Measurements from ENCODE around the gene SNX11. TPM values are rescaled to one million over a fixed set of nuclear protein-coding genes. Genes with fewer than 3 reads are reported as not detected.

The SNX11 gene
- total and polyA plus RNA-seq, 9 of the 15 experiments (the other 6 are each of a cell fraction or from before 2014, with no cell fraction given), result 12.4 to 24.0 (median 16.8) TPM

- TF ChIP-seq E2F4 (CRISPR knock-in tag; IDR thresholded peaks at IDR 0.05; ENCODE audit: low read depth), result no peak
- peak; percentile 74; the same call in 1 of the 2 replicates for TF ChIP-seq HDAC2 (IDR thresholded peaks at IDR 0.05)
- TF ChIP-seq ATF4 (CRISPR knock-in tag; IDR thresholded peaks at IDR 0.05), result peak; percentile 90
- no peak for TF ChIP-seq HDAC6 (IDR thresholded peaks at IDR 0.05; ENCODE audit: low read depth, low read length)
- no peak for TF ChIP-seq SREBF1 (IDR thresholded peaks at IDR 0.05; ENCODE audit: borderline replicate concordance, low read depth, low read length)
- no peak for TF ChIP-seq CHD2 (IDR thresholded peaks at IDR 0.05; ENCODE audit: low read depth, low read length)
- TF ChIP-seq HMG20A (CRISPR knock-in tag; conservative IDR thresholded peaks at IDR 0.05), result no peak
- TF ChIP-seq ZNF280A (IDR thresholded peaks at IDR 0.05; ENCODE audit: low read depth, partially characterized antibody), result no peak
- peak in 1 of 2 experiments; percentile 40 for TF ChIP-seq AFF1 (IDR thresholded peaks at IDR 0.05; ENCODE audit: low read depth in 1 of 2, partially characterized antibody in 2 of 2)
- TF ChIP-seq TRIM28 (IDR thresholded peaks at IDR 0.05), result no peak
- TF ChIP-seq NFXL1 (CRISPR knock-in tag; IDR thresholded peaks at IDR 0.05), result no peak
- no peak for TF ChIP-seq ZNF707 (CRISPR knock-in tag; conservative IDR thresholded peaks at IDR 0.05)
- TF ChIP-seq TCF15 (CRISPR knock-in tag; IDR thresholded peaks at IDR 0.05), result no peak
- TF ChIP-seq EP300 (IDR thresholded peaks at IDR 0.05; ENCODE audit: low read length), result peak; percentile 63
- no peak for TF ChIP-seq IRF1 (CRISPR knock-in tag; IDR thresholded peaks at IDR 0.05; ENCODE audit: borderline replicate concordance)
- TF ChIP-seq ZC3H8 (IDR thresholded peaks at IDR 0.05), result no peak
Observed at GRCh38 chr17:48148854-48149786, 41.6 kb downstream of the SNX11 start (continued).

All from K562 (cell line).